Neural cell (in vitro differentiated cells): ENCODE measurements around the gene OPRD1.

Source experiments
- EZH2 ChIP-seq: fragments of 200-600, 300-800 bp; shearing (Covaris generic), sonication (generic); IDR thresholded peaks from 2 replicates; pipeline ENCODE4 v1.6.1; 2014; ENCODE audit warnings: antibody characterized with exemption, low read length, borderline replicate concordance, mild to moderate bottlenecking; ENCODE audit not compliant: insufficient read depth, poor library complexity, severe bottlenecking
- MXI1 ChIP-seq: fragments of 450-650 bp; conservative IDR thresholded peaks from 2 replicates; pipeline ENCODE4 v1.6.1; 2014; ENCODE audit warnings: antibody characterized with exemption, mild to moderate bottlenecking; ENCODE audit not compliant: poor library complexity, severe bottlenecking
- POLR2AphosphoS5 ChIP-seq: IDR thresholded peaks from 2 replicates; pipeline ENCODE4 v1.6.1; 2012
- TF ChIP-seq, protein P1 (sequence below): fragments of 450-650 bp; IDR thresholded peaks from 2 replicates; pipeline ENCODE4 v1.5.1; 2014; ENCODE audit warnings: antibody characterized with exemption, mild to moderate bottlenecking, moderate library complexity; ENCODE audit not compliant: poor library complexity, severe bottlenecking

DNA sequence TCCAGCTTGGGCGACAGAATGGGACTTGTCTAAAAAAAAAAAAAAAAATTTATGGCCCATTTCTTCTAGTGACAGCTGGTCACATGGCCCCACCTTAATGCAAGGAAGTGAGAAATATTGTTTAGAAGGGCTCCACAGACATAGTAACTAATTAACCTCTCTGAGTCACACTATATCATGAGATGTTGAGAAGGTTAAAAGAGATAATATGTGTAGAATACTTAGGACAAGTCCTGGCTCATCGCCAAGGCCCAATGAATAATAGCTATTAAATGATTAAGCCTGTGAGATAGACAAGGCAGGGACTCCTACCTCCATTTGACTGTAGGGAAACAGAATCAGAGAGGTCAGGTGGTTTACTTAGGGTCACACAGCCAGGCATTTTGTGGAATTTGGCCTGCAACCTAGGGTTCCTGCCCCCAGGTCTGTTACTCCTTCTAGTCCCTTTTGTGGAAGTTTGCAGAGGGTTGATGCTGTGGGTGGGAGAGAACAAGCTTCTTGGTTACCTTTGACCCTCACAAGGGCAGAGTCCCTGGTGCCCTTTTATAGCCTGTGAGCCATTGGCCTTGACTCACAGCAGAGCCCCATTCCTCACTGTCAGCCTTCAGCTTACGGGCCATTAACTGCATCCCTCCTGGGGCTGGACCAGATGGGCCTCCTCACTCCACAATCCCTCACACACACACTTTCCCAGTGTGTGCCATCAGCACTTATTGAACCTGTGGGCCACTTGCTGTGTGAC, 48.5 kb downstream of the OPRD1 start:
- TF ChIP-seq, protein P1, sequence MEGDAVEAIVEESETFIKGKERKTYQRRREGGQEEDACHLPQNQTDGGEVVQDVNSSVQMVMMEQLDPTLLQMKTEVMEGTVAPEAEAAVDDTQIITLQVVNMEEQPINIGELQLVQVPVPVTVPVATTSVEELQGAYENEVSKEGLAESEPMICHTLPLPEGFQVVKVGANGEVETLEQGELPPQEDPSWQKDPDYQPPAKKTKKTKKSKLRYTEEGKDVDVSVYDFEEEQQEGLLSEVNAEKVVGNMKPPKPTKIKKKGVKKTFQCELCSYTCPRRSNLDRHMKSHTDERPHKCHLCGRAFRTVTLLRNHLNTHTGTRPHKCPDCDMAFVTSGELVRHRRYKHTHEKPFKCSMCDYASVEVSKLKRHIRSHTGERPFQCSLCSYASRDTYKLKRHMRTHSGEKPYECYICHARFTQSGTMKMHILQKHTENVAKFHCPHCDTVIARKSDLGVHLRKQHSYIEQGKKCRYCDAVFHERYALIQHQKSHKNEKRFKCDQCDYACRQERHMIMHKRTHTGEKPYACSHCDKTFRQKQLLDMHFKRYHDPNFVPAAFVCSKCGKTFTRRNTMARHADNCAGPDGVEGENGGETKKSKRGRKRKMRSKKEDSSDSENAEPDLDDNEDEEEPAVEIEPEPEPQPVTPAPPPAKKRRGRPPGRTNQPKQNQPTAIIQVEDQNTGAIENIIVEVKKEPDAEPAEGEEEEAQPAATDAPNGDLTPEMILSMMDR, result no peak
- no peak for TF ChIP-seq EZH2
- no peak for TF ChIP-seq POLR2AphosphoS5
- TF ChIP-seq MXI1, result no peak
